Stimulated activated CD8-positive, alpha-beta memory T cell treated with anti-CD3 and anti-CD28 coated beads, Interleukin-7, amount 100 ng/mL, for 48 hours (primary cell): Measurements from ENCODE around the gene GLDN.

ENCODE experiments used
- DNase-seq, 2 donors: peaks; one replicate each; pipeline ENCODE4 v3.0.0-alpha.2; 2020; ENCODE audit warnings: low read depth in 1 of 2; ENCODE audit errors: extremely low read depth in 1 of 2

GLDN gene

GRCh38 chr15:51356147-51356546, 14.7 kb downstream of the GLDN start:
- DNase-seq: no peak

- DNase-seq: no peak
Observed at GRCh38 chr15:51356983-51357382, 15.5 kb downstream of the GLDN start.

GRCh38 chr15:51359981-51360380, 18.5 kb downstream of the GLDN start:
- DNase-seq: no peak

GRCh38 chr15:51363383-51363782, 21.9 kb downstream of the GLDN start:
- DNase-seq: no peak

- DNase-seq: no peak
Observed at GRCh38 chr15:51365417-51365816, 24.0 kb downstream of the GLDN start.

GRCh38 chr15:51366071-51366470, 24.6 kb downstream of the GLDN start:
- no peak for DNase-seq

- DNase-seq: no peak
Observed at GRCh38 chr15:51366920-51367319, 25.5 kb downstream of the GLDN start.

- no peak for DNase-seq
Observed at GRCh38 chr15:51367322-51367976, 26.0 kb downstream of the GLDN start.

GRCh38 chr15:51368307-51368706, 26.9 kb downstream of the GLDN start:
- DNase-seq: no peak

- no peak for DNase-seq
Observed at GRCh38 chr15:51368751-51369450, 27.4 kb downstream of the GLDN start.

- DNase-seq: no peak
Observed at GRCh38 chr15:51369451-51369761, 28.0 kb downstream of the GLDN start.

- no peak for DNase-seq
Observed at GRCh38 chr15:51371266-51371665, 29.8 kb downstream of the GLDN start.

- DNase-seq: no peak
Observed at GRCh38 chr15:51374131-51374530, 32.7 kb downstream of the GLDN start.

- DNase-seq: no peak
Observed at GRCh38 chr15:51375966-51376640, 34.6 kb downstream of the GLDN start.

- DNase-seq: no peak
Observed at GRCh38 chr15:51377038-51377786, 35.8 kb downstream of the GLDN start.

GRCh38 chr15:51378406-51378805, 37.0 kb downstream of the GLDN start:
- no peak for DNase-seq

GRCh38 chr15:51379390-51379789, 37.9 kb downstream of the GLDN start:
- no peak for DNase-seq

GRCh38 chr15:51380999-51381806, 39.7 kb downstream of the GLDN start:
- no peak for DNase-seq

- DNase-seq: no peak
Observed at GRCh38 chr15:51382787-51383186, 41.3 kb downstream of the GLDN start.

GRCh38 chr15:51386029-51386428, 44.6 kb downstream of the GLDN start:
- no peak for DNase-seq

- no peak for DNase-seq
Observed at GRCh38 chr15:51386486-51386885, 45.0 kb downstream of the GLDN start.
